Neuronal stem cell (in vitro differentiated cells): ENCODE results near the gene DLX2.

ENCODE experiments used
- DNase-seq: peaks from one replicate; pipeline ENCODE4 v3.0.0-alpha.2; 2013; ENCODE audit warnings: low spot score
- H2AFZ ChIP-seq: one replicate; pipeline ENCODE4 v1.6.1; 2013; ENCODE audit warnings: mild to moderate bottlenecking, low read length, inconsistent platforms
- H2AK5ac ChIP-seq: 2 replicates; pipeline ENCODE4 v1.6.1; 2013; ENCODE audit warnings: low read depth, mild to moderate bottlenecking, inconsistent platforms, low read length, moderate library complexity, mixed read lengths
- H2BK120ac ChIP-seq: 2 replicates; pipeline ENCODE4 v1.6.1; 2013; ENCODE audit warnings: low read depth, mild to moderate bottlenecking, inconsistent platforms, low read length, moderate library complexity, mixed read lengths
- H2BK12ac ChIP-seq: one replicate; pipeline ENCODE4 v1.6.1; 2013; ENCODE audit warnings: low read length, inconsistent platforms
- H2BK15ac ChIP-seq: 2 replicates; pipeline ENCODE4 v1.6.1; 2013; ENCODE audit warnings: mild to moderate bottlenecking, low read length, inconsistent platforms, mixed read lengths
- H2BK5ac ChIP-seq: one replicate; pipeline ENCODE4 v1.6.1; 2013; ENCODE audit warnings: inconsistent platforms, mild to moderate bottlenecking, low read length, moderate library complexity
- H3K14ac ChIP-seq: one replicate; pipeline ENCODE4 v1.6.1; 2013; ENCODE audit warnings: low read length, inconsistent platforms
- H3K18ac ChIP-seq: 2 replicates; pipeline ENCODE4 v1.6.1; 2013; ENCODE audit warnings: low read length, inconsistent platforms
- H3K23ac ChIP-seq: 2 replicates; pipeline ENCODE4 v1.6.1; 2013; ENCODE audit warnings: low read depth, mild to moderate bottlenecking, mixed read lengths, low read length, inconsistent platforms; ENCODE audit not compliant: poor library complexity
- H3K27ac ChIP-seq: replicated peaks from 3 replicates; pipeline ENCODE4 v1.5.1; 2013; ENCODE audit warnings: low read length, inconsistent platforms
- H3K27me3 ChIP-seq, 3 experiments: 2 replicates each; pipeline ENCODE4 v1.6.1; 2013; ENCODE audit warnings: low read length in 3 of 3, mild to moderate bottlenecking in 2 of 3, inconsistent platforms in 1 of 3, low read depth in 1 of 3, mixed read lengths in 1 of 3, moderate library complexity in 1 of 3; ENCODE audit not compliant: control insufficient read depth in 3 of 3, insufficient read depth in 3 of 3
- H3K36me3 ChIP-seq, 2 donors: replicated peaks in 1 of 2; 2 replicates each; pipeline ENCODE4 v1.6.1; 2013; ENCODE audit warnings: low read length in 2 of 2; ENCODE audit not compliant: control insufficient read depth in 2 of 2, insufficient read depth in 2 of 2
- H3K4ac ChIP-seq: 2 replicates; pipeline ENCODE4 v1.6.1; 2013; ENCODE audit warnings: inconsistent platforms, mild to moderate bottlenecking, low read length, moderate library complexity
- H3K4me1 ChIP-seq, 2 donors: 1 replicate in 1 of 2; 2 replicates in 1 of 2; pipeline ENCODE4 v1.6.1; 2013; ENCODE audit warnings: low read length in 2 of 2, low read depth in 1 of 2; ENCODE audit not compliant: control insufficient read depth in 2 of 2, insufficient read depth in 1 of 2
- H3K4me2 ChIP-seq: one replicate; pipeline ENCODE4 v1.6.1; 2013; ENCODE audit warnings: mild to moderate bottlenecking, low read length, inconsistent platforms; ENCODE audit not compliant: insufficient read depth, poor library complexity, severe bottlenecking
- H3K4me3 ChIP-seq, 2 donors: 2 replicates each; pipeline ENCODE4 v1.5.1; 2013; ENCODE audit warnings: low read length in 2 of 2, mild to moderate bottlenecking in 2 of 2, inconsistent platforms in 1 of 2, moderate library complexity in 1 of 2
- H3K79me1 ChIP-seq: one replicate; pipeline ENCODE4 v1.6.1; 2013; ENCODE audit warnings: low read depth, mild to moderate bottlenecking, inconsistent platforms, low read length, moderate library complexity
- H3K9ac ChIP-seq: one replicate; pipeline ENCODE4 v1.6.1; 2013; ENCODE audit warnings: mild to moderate bottlenecking, low read depth, low read length, inconsistent platforms; ENCODE audit not compliant: poor library complexity
- H3K9me3 ChIP-seq, 2 donors: replicated peaks in 1 of 2; 2 replicates each; pipeline versions ENCODE3 to v1.6.1; 2013; ENCODE audit warnings: low read length in 2 of 2, mild to moderate bottlenecking in 2 of 2, inconsistent platforms in 1 of 2, low read depth in 1 of 2, mixed read lengths in 1 of 2, moderate library complexity in 1 of 2; ENCODE audit not compliant: control insufficient read depth in 2 of 2, insufficient read depth in 1 of 2
- H4K8ac ChIP-seq: one replicate; pipeline ENCODE4 v1.6.1; 2013; ENCODE audit warnings: low read depth, mild to moderate bottlenecking, inconsistent platforms, low read length, moderate library complexity
- H4K91ac ChIP-seq: one replicate; pipeline ENCODE4 v1.6.1; 2013; ENCODE audit warnings: low read length, low read depth, mild to moderate bottlenecking, inconsistent platforms; ENCODE audit not compliant: poor library complexity
- WGBS, 2 donors: extraction: QIAGEN DNeasy Blood & Tissue Kit; methylation state at CpG; one replicate each; pipeline ENCODE4 v1.1.7; 2013; ENCODE audit warnings: missing lambda C conversion rate in 2 of 2, mixed read lengths in 1 of 2; ENCODE audit not compliant: insufficient read length in 2 of 2, insufficient replicate concordance in 1 of 2; ENCODE audit errors: extremely low coverage in 2 of 2; 5-methylcytosine and 5-hydroxymethylcytosine counted together

DLX2 gene

GRCh38 chr2:172066394-172066886, 36.3 kb downstream of the DLX2 start:
- no peak overlapping the region for H3K27ac ChIP-seq
- H3K4ac ChIP-seq, result no peak overlapping the region
- WGBS, 2 donors, result no CpG with 5 or more reads among the region's 4 CpGs
- no peak overlapping the region for H2BK120ac ChIP-seq
- no peak for DNase-seq
- no peak overlapping the region for H2AFZ ChIP-seq
- no peak overlapping the region for H3K18ac ChIP-seq
- peaks cover 0 to 4% of the 10 kb centered on the region in 2 donors for H3K4me1 ChIP-seq
- no peak overlapping the region for H3K4me2 ChIP-seq
- H3K4me3 ChIP-seq, result no peak overlapping the region
- H4K91ac ChIP-seq, result no peak overlapping the region
- H2AK5ac ChIP-seq, result no peak overlapping the region
- H4K8ac ChIP-seq, result no peak overlapping the region
- no peak overlapping the region for H2BK12ac ChIP-seq
- H3K23ac ChIP-seq, result no peak overlapping the region
- H3K9me3 ChIP-seq, result no peaks in the 10 kb centered on the region
- H3K27me3 ChIP-seq, result peaks cover 0 to under 1% (median 0%) of the 10 kb centered on the region in 3 experiments
- H3K9ac ChIP-seq, result no peak overlapping the region
- no peak overlapping the region for H2BK5ac ChIP-seq
- no peaks in the 10 kb centered on the region for H3K79me1 ChIP-seq
- H2BK15ac ChIP-seq, result no peak overlapping the region
- H3K36me3 ChIP-seq, result no peaks in the 10 kb centered on the region
- H3K14ac ChIP-seq, result no peak overlapping the region

GRCh38 chr2:172065111-172065510, 37.6 kb downstream of the DLX2 start:
- H3K14ac ChIP-seq, result no peak overlapping the region
- no peak overlapping the region for H3K27ac ChIP-seq
- H3K4ac ChIP-seq, result no peak overlapping the region
- WGBS, 2 donors, result no CpG with 5 or more reads among the region's 4 CpGs
- no peak overlapping the region for H3K4me3 ChIP-seq
- no peak overlapping the region for H4K8ac ChIP-seq
- no peak overlapping the region for H2BK12ac ChIP-seq
- H2BK5ac ChIP-seq, result no peak overlapping the region
- no peak overlapping the region for H2AK5ac ChIP-seq
- H2AFZ ChIP-seq, result no peak overlapping the region
- no peaks in the 10 kb centered on the region for H3K9me3 ChIP-seq
- no peaks in the 10 kb centered on the region for H3K27me3 ChIP-seq
- DNase-seq, result no peak
- H2BK15ac ChIP-seq, result no peak overlapping the region
- H3K18ac ChIP-seq, result no peak overlapping the region
- no peaks in the 10 kb centered on the region for H3K36me3 ChIP-seq
- H3K9ac ChIP-seq, result no peak overlapping the region
- no peak overlapping the region for H3K4me2 ChIP-seq
- H3K23ac ChIP-seq, result no peak overlapping the region
- H4K91ac ChIP-seq, result no peak overlapping the region
- no peak overlapping the region for H2BK120ac ChIP-seq
- no peaks in the 10 kb centered on the region for H3K79me1 ChIP-seq
- peaks cover 0 to 9% of the 10 kb centered on the region in 2 donors for H3K4me1 ChIP-seq

GRCh38 chr2:172063446-172063845, 39.3 kb downstream of the DLX2 start:
- Histone ChIP-seq H2AFZ (no peak overlapping the region), H4K8ac (no peak overlapping the region), H3K36me3 (no peaks in the 10 kb centered on the region), H3K18ac (no peak overlapping the region), H3K79me1 (no peaks in the 10 kb centered on the region), H2AK5ac (no peak overlapping the region), H2BK12ac (no peak overlapping the region), H3K4ac (no peak overlapping the region), H3K4me2 (no peak overlapping the region), H3K4me1 (peaks cover 0 to 9% of the 10 kb centered on the region in 2 donors), H2BK120ac (no peak overlapping the region), H3K9ac (no peak overlapping the region), H4K91ac (no peak overlapping the region), H2BK15ac (no peak overlapping the region), H3K27ac (no peak overlapping the region), H3K9me3 (no peaks in the 10 kb centered on the region), H3K4me3 (no peak overlapping the region), H2BK5ac (no peak overlapping the region), H3K14ac (no peak overlapping the region), H3K27me3 (no peaks in the 10 kb centered on the region), H3K23ac (no peak overlapping the region)
- no CpG with 5 or more reads among the region's 9 CpGs for WGBS, 2 donors
- DNase-seq, result no peak

DNA sequence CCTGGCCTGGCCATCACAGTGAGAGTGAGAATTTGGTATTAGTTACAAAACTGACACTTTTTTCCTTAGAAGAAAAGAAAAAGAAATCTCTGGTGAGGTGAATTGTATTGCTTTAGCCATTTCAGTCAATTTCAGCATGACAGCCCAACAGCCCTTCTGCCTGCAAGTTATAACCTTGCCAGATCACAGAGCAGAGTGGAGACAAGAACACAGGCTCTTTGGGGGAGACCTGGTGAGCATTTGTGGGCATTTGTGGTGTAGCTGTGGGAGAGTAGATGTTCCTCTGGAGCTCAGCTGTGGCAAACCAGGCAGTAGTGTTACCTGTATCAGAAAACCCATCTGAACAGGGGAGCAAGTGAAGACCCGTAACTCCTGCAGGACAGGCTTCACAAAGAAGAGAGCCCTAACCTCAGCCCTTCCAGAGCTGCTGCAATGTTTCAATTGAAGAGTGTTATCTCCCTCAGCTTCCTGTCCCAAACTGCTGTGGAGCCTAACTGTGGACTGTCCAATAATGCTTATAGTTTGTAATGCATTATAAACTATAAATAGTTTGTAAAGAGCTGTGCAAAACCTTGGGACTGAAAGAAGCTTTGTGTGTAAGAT, 40.2 kb downstream of the DLX2 start:
- no peak overlapping the region for H3K4me3 ChIP-seq
- no peak overlapping the region for H2AK5ac ChIP-seq
- H2BK15ac ChIP-seq, result no peak overlapping the region
- no peak for DNase-seq
- H3K4me1 ChIP-seq, result peaks cover 0 to 9% of the 10 kb centered on the region in 2 donors
- H2BK12ac ChIP-seq, result no peak overlapping the region
- no peaks in the 10 kb centered on the region for H3K36me3 ChIP-seq
- H3K27ac ChIP-seq, result no peak overlapping the region
- no peak overlapping the region for H3K9ac ChIP-seq
- no peak overlapping the region for H3K4ac ChIP-seq
- no peak overlapping the region for H2AFZ ChIP-seq
- H2BK5ac ChIP-seq, result no peak overlapping the region
- no peak overlapping the region for H3K14ac ChIP-seq
- H4K91ac ChIP-seq, result no peak overlapping the region
- H3K79me1 ChIP-seq, result no peaks in the 10 kb centered on the region
- H3K9me3 ChIP-seq, result no peaks in the 10 kb centered on the region
- H3K23ac ChIP-seq, result no peak overlapping the region
- no peaks in the 10 kb centered on the region for H3K27me3 ChIP-seq
- H3K4me2 ChIP-seq, result no peak overlapping the region
- H2BK120ac ChIP-seq, result no peak overlapping the region
- H4K8ac ChIP-seq, result no peak overlapping the region
- WGBS, 2 donors, result no CpG with 5 or more reads among the region's 1 CpG
- H3K18ac ChIP-seq, result no peak overlapping the region
